HepG2 (cell line): Measurements from ENCODE around the gene EIF4E1B. TPM values are rescaled to one million over a fixed set of nuclear protein-coding genes. Genes with fewer than 3 reads are reported as not detected.

Experiments
- ATAC-seq: fragments of 200-7000 bp; cut with Tn5 transposase; 3 replicates; pipeline ENCODE4 v1.9.1; 2020; ENCODE audit warnings: mild to moderate bottlenecking, moderate library complexity
- BruUV-seq: library from RNA; stranded (reverse); fragments of 400-500 nt; replicated peaks from 2 replicates; lab custom pipeline; 2021; lab: Mats Ljungman, UMichigan
- CTCF ChIA-PET: fragments of 300-600 bp; formaldehyde crosslinking; extraction: SDS; loops from one replicate; lab custom pipeline; 2021; ENCODE audit warnings: low total read pairs, inconsistent platforms, low intra/inter-chr PET ratio; lab: Yijun Ruan, JAX
- POLR2A ChIA-PET: fragments of 350-600 bp; sonication (Branson Sonifier 250); formaldehyde crosslinking; loops from one replicate; lab custom pipeline; 2020; ENCODE audit warnings: antibody characterized with exemption, inconsistent platforms; lab: Yijun Ruan, JAX
- DNase-seq: peaks from one replicate; pipeline ENCODE4 v3.0.0-alpha.2; 2015; ENCODE audit warnings: low spot score
- FAIRE-seq: peaks from 3 replicates; lab custom pipeline; 2011; peaks lifted over from hg19 to GRCh38; lab: Jason Lieb, UNC
- H2AFZ ChIP-seq: one replicate; pipeline ENCODE4 v1.6.1; 2011; ENCODE audit warnings: low read length, inconsistent platforms
- H3K27ac ChIP-seq: fragments of 300-600 bp; 3 replicates; pipeline ENCODE4 v1.8.0; 2011; ENCODE audit warnings: mixed run types, mild to moderate bottlenecking, mixed read lengths, low read length, inconsistent platforms; ENCODE audit not compliant: insufficient read depth; ENCODE audit errors: extremely low read length
- H3K27me3 ChIP-seq, 2 experiments: fragments of 200-600 bp in 1 of 2; 2 replicates in 1 of 2; 3 replicates in 1 of 2; pipeline versions ENCODE4 v1.6.0 to v1.8.0; 2011; ENCODE audit warnings: low read length in 2 of 2, mild to moderate bottlenecking in 2 of 2, moderate library complexity in 2 of 2, inconsistent platforms in 1 of 2; ENCODE audit not compliant: insufficient read depth in 2 of 2, control insufficient read depth in 1 of 2
- H3K36me3 ChIP-seq, 2 experiments: fragments of 200-600 bp in 1 of 2; replicated peaks in 1 of 2; 2 replicates in 1 of 2; 3 replicates in 1 of 2; pipeline versions ENCODE4 v1.5.1 to v1.8.0; 2011; ENCODE audit warnings: low read length in 2 of 2, inconsistent platforms in 1 of 2; ENCODE audit not compliant: insufficient read depth in 2 of 2, control insufficient read depth in 1 of 2
- H3K4me1 ChIP-seq: 2 replicates; pipeline ENCODE4 v1.5.1; 2012; ENCODE audit warnings: low read length, inconsistent platforms; ENCODE audit not compliant: insufficient read depth
- H3K4me2 ChIP-seq: 2 replicates; pipeline ENCODE4 v1.6.0; 2011; ENCODE audit warnings: low read depth, low read length, inconsistent platforms
- H3K4me3 ChIP-seq, 3 experiments: fragments of 200-600 bp in 1 of 3; sonication (generic), shearing (Covaris generic) in 1 of 3; replicated peaks in 1 of 3; 2 replicates each; pipeline ENCODE4 v1.5.1; 2011 to 2016; ENCODE audit warnings: low read length in 3 of 3, inconsistent platforms in 2 of 3, low read depth in 2 of 3, mild to moderate bottlenecking in 2 of 3, control low read depth in 1 of 3, mixed read lengths in 1 of 3; ENCODE audit not compliant: insufficient read depth in 1 of 3
- H3K79me2 ChIP-seq: one replicate; pipeline ENCODE4 v1.6.1; 2011; ENCODE audit warnings: low read length, inconsistent platforms; ENCODE audit not compliant: insufficient read depth
- H3K9ac ChIP-seq: 2 replicates; pipeline ENCODE4 v1.6.0; 2011; ENCODE audit warnings: mild to moderate bottlenecking, low read depth, low read length, inconsistent platforms; ENCODE audit not compliant: insufficient read depth
- H3K9me3 ChIP-seq: 2 replicates; pipeline ENCODE4 v1.5.1; 2012; ENCODE audit warnings: mild to moderate bottlenecking, low read length
- H4K20me1 ChIP-seq: 2 replicates; pipeline ENCODE4 v1.6.0; 2011; ENCODE audit warnings: inconsistent platforms, mild to moderate bottlenecking, low read length, moderate library complexity; ENCODE audit not compliant: insufficient read depth
- ATRX ChIP-seq: sonication (generic); formaldehyde crosslinking; IDR thresholded peaks from 2 replicates; pipeline ENCODE4 v1.4.0; 2020; ENCODE audit warnings: missing genetic modification reagents, borderline replicate concordance
- DMTF1 ChIP-seq: sonication (generic); formaldehyde crosslinking; IDR thresholded peaks from 2 replicates; pipeline ENCODE4 v1.4.0; 2020; ENCODE audit warnings: mild to moderate bottlenecking, missing genetic modification reagents
- KMT2A ChIP-seq: sonication (generic); formaldehyde crosslinking; IDR thresholded peaks from 2 replicates; pipeline ENCODE4 v1.4.0; 2020; ENCODE audit warnings: missing genetic modification reagents
- PHF21A ChIP-seq: sonication (generic); formaldehyde crosslinking; IDR thresholded peaks from 2 replicates; pipeline ENCODE4 v1.5.0; 2020; ENCODE audit warnings: mild to moderate bottlenecking, missing genetic modification reagents
- PRDM15 ChIP-seq: sonication (generic); formaldehyde crosslinking; IDR thresholded peaks from 2 replicates; pipeline ENCODE4 v1.4.0; 2020; ENCODE audit warnings: missing genetic modification reagents
- RBAK ChIP-seq: sonication (generic); formaldehyde crosslinking; IDR thresholded peaks from 2 replicates; pipeline ENCODE4 v1.5.1; 2020; ENCODE audit warnings: mild to moderate bottlenecking, missing genetic modification reagents
- SOX5 ChIP-seq: IDR thresholded peaks from 2 replicates; pipeline ENCODE4 v1.6.1; 2016; ENCODE audit warnings: borderline replicate concordance
- TFDP1 ChIP-seq: IDR thresholded peaks from 2 replicates; pipeline ENCODE4 v1.6.1; 2016; ENCODE audit warnings: missing compliant biosample characterization, missing genetic modification reagents, borderline replicate concordance
- ZGPAT ChIP-seq: IDR thresholded peaks from 2 replicates; pipeline ENCODE4 v1.6.1; 2016; ENCODE audit warnings: mild to moderate bottlenecking
- ZNF335 ChIP-seq: sonication (generic); formaldehyde crosslinking; IDR thresholded peaks from 2 replicates; pipeline ENCODE4 v1.4.0; 2020; ENCODE audit warnings: missing genetic modification reagents
- ZNF512 ChIP-seq: sonication (generic); formaldehyde crosslinking; IDR thresholded peaks from 2 replicates; pipeline ENCODE4 v1.4.0; 2020; ENCODE audit warnings: mild to moderate bottlenecking, missing genetic modification reagents
- ZNF709 ChIP-seq: sonication (generic); formaldehyde crosslinking; IDR thresholded peaks from 2 replicates; pipeline ENCODE4 v1.5.0; 2020; ENCODE audit warnings: mild to moderate bottlenecking, missing genetic modification reagents
- WGBS: methylation state at CpG from one replicate; pipeline ENCODE4 v1.1.6; 2017; ENCODE audit warnings: low lambda C conversion rate; 5-methylcytosine and 5-hydroxymethylcytosine counted together
- in situ Hi-C: cut with HindIII; loops from 2 replicates; pipeline ENCODE4 v1.10.0; 2017; ENCODE audit warnings: low pct_unique_long_range_greater_than_20kb; ENCODE audit not compliant: extremely low pct_ligation_motif_present
- intact Hi-C: fragments of 100-400 bp; cut with micrococcal nuclease; formaldehyde crosslinking; loops from one replicate; pipeline ENCODE4 v1.10.0; 2022; ENCODE audit not compliant: unreplicated experiment
- polyA plus RNA-seq, 8 experiments: library from polyadenylated mRNA; depleted of rRNA in 3 of 8; stranded (reverse) in 7 of 8; unstranded in 1 of 8; fragments of >200 nt; fragmentation: Illumina TruSeq in 4 of 8; extraction: Trizol in 4 of 8; gene quantifications; 2 replicates each; pipeline versions ENCODE4 v1.2.1 to v1.2.3, GENCODE V29; 2011 to 2016; ENCODE audit warnings: low read depth in 4 of 8, missing spikeins in 1 of 8, mixed read lengths in 1 of 8; ENCODE audit not compliant: insufficient read depth in 1 of 8
- total RNA-seq, 5 experiments: library from RNA; depleted of rRNA; stranded (reverse); fragments of >200 nt; fragmentation: Illumina TruSeq; extraction: Trizol; gene quantifications; 2 replicates each; pipeline ENCODE4 v1.2.3, GENCODE V29; 2016; ENCODE audit warnings: low read depth in 1 of 5

Gene EIF4E1B
- total and polyA plus RNA-seq, 2 of the 13 experiments (the other 11 are each of a cell fraction or from before 2014, with no cell fraction given): not detected

- TF ChIP-seq DMTF1 (CRISPR knock-in tag) (no peak), RBAK (CRISPR knock-in tag) (no peak), ATRX (CRISPR knock-in tag) (no peak)
These were observed 49.1 kb downstream of the EIF4E1B start (continued) for GRCh38 chr5:176679365-176680225.

GRCh38 chr5:176680226-176680563, 49.7 kb downstream of the EIF4E1B start:
- intact Hi-C loops (no loop called here), in situ Hi-C loops (no loop called here)
- Histone ChIP-seq H3K9me3 (no peaks in the 10 kb centered on the region), H3K27me3 (peaks cover 5 to 30% of the 10 kb centered on the region in 2 experiments; a peak in 4 of 5 replicates), H3K9ac (no peak overlapping the region), H3K27ac (no peak overlapping the region), H3K36me3 (no peaks in the 10 kb centered on the region), H3K4me3 (no peak overlapping the region), H3K79me2 (no peaks in the 10 kb centered on the region), H3K4me1 (peaks cover 39% of the 10 kb centered on the region), H2AFZ (no peak overlapping the region), H4K20me1 (no peaks in the 10 kb centered on the region), H3K4me2 (no peak overlapping the region)
- FAIRE-seq: no peak
- WGBS: 75% methylated on average over 18 of the region's 33 CpGs
- no peak for DNase-seq
- no TSS peak for BruUV-seq
- POLR2A ChIA-PET: no interaction called here
- no peak for ATAC-seq
- CTCF ChIA-PET: no interaction called here
- TF ChIP-seq SOX5 (no peak), TFDP1 (no peak), ZGPAT (CRISPR knock-in tag) (no peak), ZNF512 (CRISPR knock-in tag) (no peak), ZNF709 (CRISPR knock-in tag) (no peak), ZNF335 (CRISPR knock-in tag) (no peak), PRDM15 (CRISPR knock-in tag) (no peak), PHF21A (CRISPR knock-in tag) (no peak), KMT2A (CRISPR knock-in tag) (no peak)
